ENCODE results near the gene PCDHA3.
A peak's percentile ranks its signal among the peaks of the same experiment; 100 is the strongest.
"Not testable (repeated sequence)": the region's sequence is repeated elsewhere in the genome, so short reads cannot be mapped to it uniquely, and the experiment has no call there.

Gene PCDHA3

DNA sequence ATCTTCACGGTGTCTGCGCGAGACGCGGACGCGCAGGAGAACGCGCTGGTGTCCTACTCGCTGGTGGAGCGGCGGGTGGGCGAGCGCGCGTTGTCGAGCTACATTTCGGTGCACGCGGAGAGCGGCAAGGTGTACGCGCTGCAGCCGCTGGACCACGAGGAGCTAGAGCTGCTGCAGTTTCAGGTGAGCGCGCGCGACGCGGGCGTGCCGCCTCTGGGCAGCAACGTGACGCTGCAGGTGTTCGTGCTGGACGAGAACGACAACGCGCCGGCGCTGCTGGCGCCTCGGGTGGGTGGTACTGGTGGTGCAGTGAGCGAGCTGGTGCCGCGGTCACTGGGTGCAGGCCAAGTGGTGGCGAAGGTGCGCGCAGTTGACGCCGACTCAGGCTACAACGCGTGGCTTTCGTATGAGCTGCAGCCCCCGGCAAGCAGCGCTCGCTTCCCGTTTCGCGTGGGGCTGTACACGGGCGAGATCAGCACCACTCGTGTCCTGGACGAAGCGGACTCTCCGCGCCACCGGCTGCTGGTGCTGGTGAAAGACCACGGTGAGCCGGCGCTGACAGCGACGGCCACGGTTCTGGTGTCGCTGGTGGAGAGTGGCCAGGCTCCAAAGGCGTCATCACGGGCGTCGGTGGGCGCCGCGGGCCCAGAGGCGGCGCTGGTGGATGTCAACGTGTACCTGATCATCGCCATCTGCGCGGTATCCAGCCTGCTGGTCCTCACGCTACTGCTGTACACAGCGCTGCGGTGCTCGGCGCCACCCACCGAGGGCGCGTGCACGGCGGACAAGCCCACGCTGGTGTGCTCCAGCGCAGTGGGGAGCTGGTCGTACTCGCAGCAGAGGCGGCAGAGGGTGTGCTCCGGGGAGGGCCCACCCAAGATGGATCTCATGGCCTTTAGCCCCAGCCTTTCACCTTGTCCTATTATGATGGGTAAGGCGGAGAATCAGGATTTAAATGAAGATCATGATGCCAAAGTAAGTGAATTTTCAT is 28.9 kb downstream of the PCDHA3 start:
- DNase-seq; H3K4me3 Mint-ChIP-seq; H3K4me1 Mint-ChIP-seq; H3K36me3 Mint-ChIP-seq; ATAC-seq (replicated peaks); H3K27ac Mint-ChIP-seq: not testable (repeated sequence)
- Mint-ChIP-seq H3K9me3 (peaks cover 16 to 17% of the 10 kb centered on the region in 2 donors), H3K27me3 (peaks cover 35 to 58% of the 10 kb centered on the region in 2 donors)

- Mint-ChIP-seq H3K27ac (peak within 1 kb of the TSS; percentile 73), H3K4me1 (no peaks in the 10 kb centered on the region), H3K27me3 (peaks cover 16 to 35% of the 10 kb centered on the region in 2 donors), H3K36me3 (peaks cover 2 to 11% of the 10 kb centered on the region in 2 donors), H3K4me3 (no peak within 1 kb of the TSS), H3K9me3 (peaks cover 16 to 17% of the 10 kb centered on the region in 2 donors)
- no peak for ATAC-seq (replicated peaks)
- DNase-seq: no peak
Measured at GRCh38 chr5:140833993-140834392, 33.1 kb downstream of the PCDHA3 start, which contains the start of gene PCDHA7. Gene PCDHA7 (plus strand): TSS chr5:140834269. CDS start chr5:140834384, 115 bp downstream.

- not testable (repeated sequence) for H3K4me1 Mint-ChIP-seq; ATAC-seq (replicated peaks); H3K4me3 Mint-ChIP-seq; DNase-seq
- Mint-ChIP-seq H3K36me3 (peaks cover 2 to 11% of the 10 kb centered on the region in 2 donors), H3K9me3 (peaks cover 16 to 17% of the 10 kb centered on the region in 2 donors), H3K27ac (peak overlapping the region; percentile 73), H3K27me3 (peaks cover 19 to 34% of the 10 kb centered on the region in 2 donors)
Measured at GRCh38 chr5:140834439-140835008, 33.7 kb downstream of the PCDHA3 start.

DNA sequence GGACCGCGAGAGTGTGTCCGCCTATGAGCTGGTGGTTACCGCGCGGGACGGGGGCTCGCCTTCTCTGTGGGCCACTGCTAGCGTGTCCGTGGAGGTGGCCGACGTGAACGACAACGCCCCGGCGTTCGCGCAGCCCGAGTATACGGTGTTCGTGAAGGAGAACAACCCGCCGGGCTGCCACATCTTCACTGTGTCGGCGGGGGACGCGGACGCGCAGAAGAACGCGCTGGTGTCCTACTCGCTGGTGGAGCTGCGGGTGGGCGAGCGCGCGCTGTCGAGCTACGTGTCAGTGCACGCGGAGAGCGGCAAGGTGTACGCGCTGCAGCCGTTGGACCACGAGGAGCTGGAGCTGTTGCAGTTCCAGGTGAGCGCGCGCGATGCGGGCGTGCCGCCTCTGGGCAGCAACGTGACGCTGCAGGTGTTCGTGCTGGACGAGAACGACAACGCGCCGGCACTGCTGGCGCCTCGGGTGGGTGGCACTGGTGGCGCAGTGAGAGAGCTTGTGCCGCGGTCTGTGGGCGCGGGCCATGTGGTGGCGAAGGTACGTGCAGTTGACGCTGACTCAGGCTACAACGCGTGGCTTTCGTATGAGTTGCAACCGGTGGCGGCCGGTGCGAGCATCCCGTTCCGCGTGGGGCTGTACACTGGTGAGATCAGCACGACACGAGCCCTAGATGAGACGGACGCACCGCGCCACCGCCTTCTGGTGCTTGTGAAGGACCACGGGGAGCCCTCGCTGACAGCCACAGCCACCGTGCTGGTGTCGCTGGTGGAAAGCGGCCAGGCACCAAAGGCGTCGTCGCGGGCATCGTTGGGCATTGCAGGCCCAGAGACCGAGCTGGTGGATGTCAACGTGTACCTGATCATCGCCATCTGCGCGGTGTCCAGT is 35.0 kb downstream of the PCDHA3 start:
- H3K4me3 Mint-ChIP-seq: no peak overlapping the region
- H3K27me3 Mint-ChIP-seq: peaks cover 27 to 42% of the 10 kb centered on the region in 2 donors
- peak overlapping the region; percentile 20 for H3K27ac Mint-ChIP-seq
- DNase-seq: no peak
- H3K36me3 Mint-ChIP-seq: peaks cover 2 to 11% of the 10 kb centered on the region in 2 donors
- no peak for ATAC-seq (replicated peaks)
- peaks cover 16 to 23% of the 10 kb centered on the region in 2 donors for H3K9me3 Mint-ChIP-seq
- no peaks in the 10 kb centered on the region for H3K4me1 Mint-ChIP-seq

DNA sequence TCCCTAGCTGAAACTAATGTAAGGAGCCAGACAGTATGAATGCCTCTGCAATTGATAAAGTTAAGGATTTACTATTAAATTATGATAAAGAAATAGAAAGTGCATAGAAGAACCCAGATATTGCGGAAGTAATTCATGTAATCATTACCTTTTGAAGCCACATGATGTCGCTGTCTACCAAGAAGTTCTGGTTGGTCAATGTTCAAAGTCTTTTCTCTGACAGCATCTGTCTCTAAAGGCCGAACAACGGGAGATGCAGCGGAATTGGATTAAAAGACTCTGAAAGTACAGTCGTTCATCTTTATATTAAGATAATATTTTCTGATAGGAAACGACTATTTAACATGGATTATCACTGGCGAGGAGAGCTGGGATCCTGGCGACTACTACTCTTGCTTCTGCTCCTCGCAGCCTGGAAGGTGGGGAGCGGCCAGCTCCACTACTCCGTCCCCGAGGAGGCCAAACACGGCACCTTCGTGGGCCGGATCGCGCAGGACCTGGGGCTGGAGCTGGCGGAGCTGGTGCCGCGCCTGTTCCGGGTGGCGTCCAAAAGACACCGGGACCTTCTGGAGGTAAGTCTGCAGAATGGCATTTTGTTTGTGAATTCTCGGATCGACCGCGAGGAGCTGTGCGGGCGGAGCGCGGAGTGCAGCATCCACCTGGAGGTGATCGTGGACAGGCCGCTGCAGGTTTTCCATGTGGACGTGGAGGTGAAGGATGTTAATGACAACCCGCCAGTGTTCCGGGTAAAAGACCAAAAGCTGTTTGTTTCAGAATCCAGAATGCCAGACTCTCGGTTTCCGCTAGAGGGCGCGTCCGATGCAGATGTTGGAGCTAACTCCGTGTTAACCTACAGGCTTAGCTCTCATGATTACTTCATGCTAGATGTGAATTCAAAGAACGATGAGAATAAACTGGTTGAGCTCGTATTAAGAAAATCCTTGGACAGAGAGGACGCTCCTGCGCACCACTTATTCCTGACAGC is 40.4 kb downstream of the PCDHA3 start, which contains the start of gene PCDHA8:
Gene PCDHA8, plus strand, starts transcription at position 210 of the 985 bp plus-strand sequence. Its CDS starts 135 bp downstream, at position 345.
- H3K4me3 Mint-ChIP-seq: no peak within 1 kb of the TSS
- ATAC-seq (replicated peaks) (no peak), DNase-seq (no peak)
- peaks cover 15 to 27% of the 10 kb centered on the region in 2 donors for H3K27me3 Mint-ChIP-seq
- H3K9me3 Mint-ChIP-seq: peaks cover under 1 to 13% of the 10 kb centered on the region in 2 donors
- no peaks in the 10 kb centered on the region for H3K4me1 Mint-ChIP-seq
- H3K36me3 Mint-ChIP-seq: no peaks in the 10 kb centered on the region
- H3K27ac Mint-ChIP-seq: no peak within 1 kb of the TSS

- Mint-ChIP-seq H3K36me3 (no peaks in the 10 kb centered on the region), H3K4me1 (no peaks in the 10 kb centered on the region), H3K4me3 (no peak overlapping the region), H3K27me3 (peaks cover 26 to 31% of the 10 kb centered on the region in 2 donors), H3K9me3 (peaks cover 5 to 17% of the 10 kb centered on the region in 2 donors), H3K27ac (no peak overlapping the region)
- DNase-seq (no peak), ATAC-seq (replicated peaks) (no peak)
Measured at GRCh38 chr5:140842798-140843733, 42.2 kb downstream of the PCDHA3 start.

- not testable (repeated sequence) for DNase-seq; H3K4me3 Mint-ChIP-seq; ATAC-seq (replicated peaks); H3K4me1 Mint-ChIP-seq; H3K36me3 Mint-ChIP-seq; H3K27ac Mint-ChIP-seq; H3K9me3 Mint-ChIP-seq
- H3K27me3 Mint-ChIP-seq: peaks cover 14 to 23% of the 10 kb centered on the region in 2 donors
Measured at GRCh38 chr5:140848139-140849102, 47.6 kb downstream of the PCDHA3 start, which contains the start of gene PCDHA9. Gene PCDHA9 (plus strand): TSS chr5:140848382. CDS start chr5:140848496, 114 bp downstream.

- not testable (repeated sequence) for ATAC-seq (replicated peaks); H3K4me3 Mint-ChIP-seq; H3K36me3 Mint-ChIP-seq; H3K27ac Mint-ChIP-seq; DNase-seq; H3K9me3 Mint-ChIP-seq; H3K4me1 Mint-ChIP-seq
- H3K27me3 Mint-ChIP-seq: peaks cover 14 to 26% of the 10 kb centered on the region in 2 donors
Measured at GRCh38 chr5:140849831-140850634, 49.2 kb downstream of the PCDHA3 start.

Data from stimulated activated naive B cell treated with anti-CD40 and anti-IgM and Interleukin-4, amounts not matched to agents 10 μg/mL and 1 μg/mL and 100 μg/mL, for 72 hours (primary cell).